SU-DHL-6 (cell line): ENCODE results near the gene AIG1.

ENCODE experiments used
- H2AFZ ChIP-seq: fragments of 200-600 bp; sonication (generic); 2 replicates; pipeline ENCODE4 v1.6.1; 2014; ENCODE audit warnings: low read depth, mild to moderate bottlenecking, moderate library complexity, mixed read lengths, antibody characterized with exemption, low read length; ENCODE audit not compliant: severe bottlenecking
- H3F3A ChIP-seq: fragments of 200-600 bp; shearing (Covaris generic); 2 replicates; pipeline ENCODE4 v1.6.0; 2016; ENCODE audit warnings: antibody characterized with exemption, mild to moderate bottlenecking; ENCODE audit not compliant: insufficient read depth
- H3K27ac ChIP-seq: fragments of 200-600 bp; sonication (generic); 2 replicates; pipeline ENCODE4 v1.5.1; 2016; ENCODE audit warnings: low read depth, mild to moderate bottlenecking, low read length, moderate library complexity, mixed read lengths
- H3K27me3 ChIP-seq: fragments of 200-600 bp; sonication (generic), shearing (Covaris generic); 2 replicates; pipeline ENCODE4 v1.6.0; 2014; ENCODE audit warnings: mild to moderate bottlenecking, low read length
- H3K36me3 ChIP-seq: fragments of 200-600 bp; sonication (generic); 2 replicates; pipeline ENCODE4 v1.6.1; 2014; ENCODE audit warnings: mild to moderate bottlenecking, low read length, mixed read lengths
- H3K4me2 ChIP-seq: fragments of 300-600, 200-600 bp; shearing (Covaris generic), sonication (generic); 2 replicates; pipeline ENCODE4 v1.6.0; 2014; ENCODE audit warnings: low read length, low read depth, mild to moderate bottlenecking; ENCODE audit not compliant: poor library complexity, severe bottlenecking
- H3K4me3 ChIP-seq: fragments of 200-600 bp; sonication (generic); 2 replicates; pipeline ENCODE4 v1.5.1; 2014; ENCODE audit warnings: antibody characterized with exemption, low read length, mild to moderate bottlenecking, mixed read lengths; ENCODE audit not compliant: insufficient read depth, poor library complexity, severe bottlenecking
- H3K79me2 ChIP-seq: fragments of 200-600 bp; sonication (generic); 2 replicates; pipeline ENCODE4 v1.6.1; 2014; ENCODE audit warnings: mild to moderate bottlenecking, low read length, moderate library complexity; ENCODE audit not compliant: insufficient read depth
- H3K9ac ChIP-seq: fragments of 200-600 bp; sonication (generic); 2 replicates; pipeline ENCODE4 v1.7.0; 2014; ENCODE audit warnings: mild to moderate bottlenecking, low read length
- H3K9me2 ChIP-seq: fragments of 200-600 bp; sonication (generic); replicated peaks from 2 replicates; pipeline ENCODE4 v1.6.1; 2014; ENCODE audit warnings: low read length; ENCODE audit not compliant: insufficient read depth
- H3K9me3 ChIP-seq: fragments of 200-600 bp; sonication (generic); 2 replicates; pipeline ENCODE4 v1.6.1; 2014; ENCODE audit warnings: low read length, mixed read lengths; ENCODE audit not compliant: insufficient read depth
- H4K20me1 ChIP-seq: fragments of 200-600 bp; sonication (generic); 2 replicates; pipeline ENCODE4 v1.6.1; 2014; ENCODE audit warnings: low read depth, mild to moderate bottlenecking, antibody characterized with exemption, low read length, moderate library complexity, mixed read lengths
- EZH2phosphoT487 ChIP-seq: fragments of 200-600 bp; sonication (generic), shearing (Covaris generic); conservative IDR thresholded peaks from 2 replicates; pipeline ENCODE4 v1.6.1; 2018; ENCODE audit warnings: mild to moderate bottlenecking, antibody characterized with exemption, low read length, moderate library complexity, mixed read lengths
- TF ChIP-seq, protein P1 (sequence below): fragments of 200-600 bp; sonication (generic); IDR thresholded peaks from one replicate; pipeline ENCODE4 v1.5.1; 2017; ENCODE audit warnings: antibody characterized with exemption, mild to moderate bottlenecking, low read length, moderate library complexity; ENCODE audit not compliant: insufficient read depth, poor library complexity, severe bottlenecking

The AIG1 gene

DNA sequence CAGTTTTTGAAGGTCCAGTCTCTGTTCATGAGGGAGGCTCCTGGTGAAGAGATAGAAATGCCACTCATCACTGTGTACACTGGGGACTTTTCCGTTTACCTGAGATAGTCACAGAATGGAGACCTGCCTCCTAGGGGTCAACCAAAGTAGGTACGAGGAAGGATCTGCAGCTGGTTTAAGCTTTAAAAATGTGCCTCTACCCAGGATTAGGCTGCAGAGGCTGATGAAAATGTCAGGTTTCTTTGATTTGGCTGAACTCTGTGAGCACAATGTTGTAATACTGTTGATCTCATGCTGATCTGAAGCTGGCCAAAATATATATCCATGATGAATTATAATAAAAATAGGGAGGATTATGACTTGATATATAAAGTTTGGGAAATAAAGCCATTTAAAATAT lies 207.1 kb downstream of the AIG1 start:
- H3K9me2 ChIP-seq = no peaks in the 10 kb centered on the region

GRCh38 chr6:143268439-143268838 lies 207.8 kb downstream of the AIG1 start:
- Histone ChIP-seq H3K9me3 (no peaks in the 10 kb centered on the region), H3K27me3 (no peaks in the 10 kb centered on the region), H2AFZ (no peak overlapping the region), H3K4me2 (no peak overlapping the region), H3F3A (no peaks in the 10 kb centered on the region), H4K20me1 (no peaks in the 10 kb centered on the region), H3K9me2 (no peaks in the 10 kb centered on the region), H3K27ac (no peak overlapping the region), H3K36me3 (no peaks in the 10 kb centered on the region), H3K4me3 (no peak overlapping the region), H3K79me2 (no peaks in the 10 kb centered on the region), H3K9ac (no peak overlapping the region)
- TF ChIP-seq, protein P1, sequence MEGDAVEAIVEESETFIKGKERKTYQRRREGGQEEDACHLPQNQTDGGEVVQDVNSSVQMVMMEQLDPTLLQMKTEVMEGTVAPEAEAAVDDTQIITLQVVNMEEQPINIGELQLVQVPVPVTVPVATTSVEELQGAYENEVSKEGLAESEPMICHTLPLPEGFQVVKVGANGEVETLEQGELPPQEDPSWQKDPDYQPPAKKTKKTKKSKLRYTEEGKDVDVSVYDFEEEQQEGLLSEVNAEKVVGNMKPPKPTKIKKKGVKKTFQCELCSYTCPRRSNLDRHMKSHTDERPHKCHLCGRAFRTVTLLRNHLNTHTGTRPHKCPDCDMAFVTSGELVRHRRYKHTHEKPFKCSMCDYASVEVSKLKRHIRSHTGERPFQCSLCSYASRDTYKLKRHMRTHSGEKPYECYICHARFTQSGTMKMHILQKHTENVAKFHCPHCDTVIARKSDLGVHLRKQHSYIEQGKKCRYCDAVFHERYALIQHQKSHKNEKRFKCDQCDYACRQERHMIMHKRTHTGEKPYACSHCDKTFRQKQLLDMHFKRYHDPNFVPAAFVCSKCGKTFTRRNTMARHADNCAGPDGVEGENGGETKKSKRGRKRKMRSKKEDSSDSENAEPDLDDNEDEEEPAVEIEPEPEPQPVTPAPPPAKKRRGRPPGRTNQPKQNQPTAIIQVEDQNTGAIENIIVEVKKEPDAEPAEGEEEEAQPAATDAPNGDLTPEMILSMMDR = no peak
- no peak for TF ChIP-seq EZH2phosphoT487

More for the DNA sequence above, 207.1 kb downstream of the AIG1 start:
- H3K9ac ChIP-seq = no peak overlapping the region
- no peak overlapping the region for H3K4me2 ChIP-seq
- no peaks in the 10 kb centered on the region for H3K27me3 ChIP-seq
- H3F3A ChIP-seq = no peaks in the 10 kb centered on the region
- H3K9me3 ChIP-seq = no peaks in the 10 kb centered on the region
- no peak overlapping the region for H3K4me3 ChIP-seq
- no peaks in the 10 kb centered on the region for H3K79me2 ChIP-seq
- H3K36me3 ChIP-seq = no peaks in the 10 kb centered on the region
- no peaks in the 10 kb centered on the region for H4K20me1 ChIP-seq
- H3K27ac ChIP-seq = no peak overlapping the region
- no peak for TF ChIP-seq EZH2phosphoT487
- TF ChIP-seq, protein P1 = no peak
- H2AFZ ChIP-seq = no peak overlapping the region

- H4K20me1 ChIP-seq = no peaks in the 10 kb centered on the region
- no peak overlapping the region for H3K4me2 ChIP-seq
- no peak overlapping the region for H3K27ac ChIP-seq
- H3K9ac ChIP-seq = no peak overlapping the region
- H3F3A ChIP-seq = no peaks in the 10 kb centered on the region
- H3K79me2 ChIP-seq = no peaks in the 10 kb centered on the region
- no peaks in the 10 kb centered on the region for H3K27me3 ChIP-seq
- H3K9me2 ChIP-seq = no peaks in the 10 kb centered on the region
- no peak overlapping the region for H3K4me3 ChIP-seq
- TF ChIP-seq, protein P1 = no peak
- no peak for TF ChIP-seq EZH2phosphoT487
- no peaks in the 10 kb centered on the region for H3K36me3 ChIP-seq
- no peaks in the 10 kb centered on the region for H3K9me3 ChIP-seq
- H2AFZ ChIP-seq = no peak overlapping the region
Measured at GRCh38 chr6:143270026-143270425, 209.3 kb downstream of the AIG1 start.

DNA sequence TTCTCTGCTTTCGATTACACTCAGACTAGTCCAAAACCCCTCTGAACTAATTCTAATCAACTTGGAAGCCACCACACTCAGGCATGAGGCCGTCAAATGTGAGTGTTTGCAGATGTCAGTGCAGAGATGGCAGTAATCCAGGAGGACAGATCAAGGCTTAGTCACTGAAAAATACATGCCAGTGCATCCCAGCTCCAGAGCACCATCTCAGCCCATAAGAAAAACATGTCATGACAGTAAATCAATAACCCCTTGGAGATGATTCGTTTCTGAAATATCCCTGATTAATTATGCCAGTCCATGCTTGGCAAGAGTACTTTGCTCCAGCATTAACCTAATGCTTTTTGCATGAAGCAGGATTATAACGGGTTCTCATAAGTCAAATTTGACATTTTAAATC lies 210.3 kb downstream of the AIG1 start:
- H3K4me2 ChIP-seq = no peak overlapping the region
- no peaks in the 10 kb centered on the region for H3K9me2 ChIP-seq
- no peak overlapping the region for H3K9ac ChIP-seq
- no peaks in the 10 kb centered on the region for H3K9me3 ChIP-seq
- no peaks in the 10 kb centered on the region for H3K79me2 ChIP-seq
- H3K27me3 ChIP-seq = no peaks in the 10 kb centered on the region
- no peaks in the 10 kb centered on the region for H3F3A ChIP-seq
- no peak overlapping the region for H2AFZ ChIP-seq
- no peak overlapping the region for H3K27ac ChIP-seq
- no peaks in the 10 kb centered on the region for H3K36me3 ChIP-seq
- TF ChIP-seq, protein P1 = no peak
- no peak for TF ChIP-seq EZH2phosphoT487
- no peak overlapping the region for H3K4me3 ChIP-seq
- H4K20me1 ChIP-seq = no peaks in the 10 kb centered on the region
